Measurements from ENCODE around the gene SPG21. TPM values are rescaled to one million over a fixed set of nuclear protein-coding genes. Genes with fewer than 3 reads are reported as not detected.

Gene SPG21
- total and polyA plus RNA-seq, 2 of the 4 experiments (the other 2 are of a cell fraction) = 59.9 to 60.8 TPM

DNA sequence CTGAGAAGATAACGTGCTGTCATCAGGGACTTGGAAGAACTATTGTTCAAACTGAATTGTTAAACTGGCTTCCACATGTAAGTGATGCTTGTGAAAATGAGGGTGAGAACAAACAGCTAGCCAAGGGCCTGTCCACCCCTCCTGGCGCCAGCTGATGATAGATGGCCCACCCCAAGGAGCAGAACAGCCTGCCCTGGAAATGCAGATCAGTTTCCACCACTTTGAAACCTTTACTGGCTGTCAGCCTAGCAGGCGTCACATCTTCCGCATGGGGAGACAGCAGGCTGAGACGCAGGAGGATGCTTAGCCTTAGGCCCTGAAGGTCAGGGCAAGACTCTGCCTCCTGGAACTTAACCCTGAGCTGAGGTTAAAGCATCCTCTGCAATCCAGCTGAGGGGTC is 49.1 kb upstream of the SPG21 start:
- no peak overlapping the region for H3K56ac ChIP-seq (ENCODE audit: extremely low read depth, insufficient read depth, low read length)
- H3K79me1 ChIP-seq (ENCODE audit: low read depth in 1 of 2, low read length in 2 of 2) = no peaks in the 10 kb centered on the region
- no peak overlapping the region for H3K18ac ChIP-seq (ENCODE audit: low read depth, low read length)
- ATAC-seq (ENCODE audit: low read depth) (no peak), DNase-seq (no peak)
- no peaks in the 10 kb centered on the region for H3K27me3 ChIP-seq (ENCODE audit: control insufficient read depth, insufficient read depth, low read length)
- H2BK5ac ChIP-seq (ENCODE audit: low read depth, low read length, poor library complexity, severe bottlenecking) = no peak overlapping the region
- no TSS peak for BruUV-seq (replicated peaks)
- H4K5ac ChIP-seq (ENCODE audit: low read depth, low read length) = no peak overlapping the region
- in situ Hi-C loops (cut with MboI; ENCODE audit: low sequenced_read_pairs) = loop anchor here (10.0 kb wide), 2 partner anchors 46 to 236 kb away; no protein-coding TSS in a partner anchor
- no peak overlapping the region for H2BK15ac ChIP-seq (ENCODE audit: low read depth, low read length)
- no CpG with 5 or more reads among the region's 5 CpGs for WGBS, 2 experiments (ENCODE audit: extremely low coverage in 2 of 2, insufficient read length in 1 of 2)
- TF ChIP-seq MAFK (IDR thresholded peaks at IDR 0.05; ENCODE audit: low read depth, low read length) (no peak), BHLHE40 (IDR thresholded peaks at IDR 0.05; ENCODE audit: low read depth, low read length) (no peak), NFE2L2 (IDR thresholded peaks at IDR 0.05; ENCODE audit: low read depth, low read length) (no peak), FOS (IDR thresholded peaks at IDR 0.05; ENCODE audit: low read depth, low read length) (no peak)
- peak overlapping the region; percentile 26 for H2AFZ ChIP-seq (replicated peaks; ENCODE audit: low read length, poor library complexity)
- H2AK9ac ChIP-seq (replicated peaks; ENCODE audit: low read depth, low read length, poor library complexity) = no peak overlapping the region
- H4K91ac ChIP-seq (ENCODE audit: insufficient read depth, low read depth, low read length) = no peak overlapping the region
- H3K9ac ChIP-seq (ENCODE audit: low read depth, low read length) = no peak overlapping the region
- peaks cover 7% of the 10 kb centered on the region; the same call in 1 of the 2 replicates for H3K4me1 ChIP-seq (ENCODE audit: control insufficient read depth, insufficient read depth, low read length)
- peak overlapping the region; percentile 23; the same call in 1 of the 2 replicates for H2AK5ac ChIP-seq (ENCODE audit: low read depth, low read length)
- no peak overlapping the region for H3K14ac ChIP-seq (replicated peaks; ENCODE audit: low read depth, low read length)
- dilution Hi-C loops (cut with HindIII; ENCODE audit: low sequenced_read_pairs, unreplicated experiment) = no loop called here
- CTCF ChIA-PET = interaction anchor here (0.6 to 1.4 kb wide), 2 partner anchors 44 to 103 kb away, joined by 4 to 6 read pairs; no protein-coding TSS in a partner anchor
- intact Hi-C loops (cut with micrococcal nuclease) = loop anchor here (10.0 kb wide), 1 partner anchor 236 kb away; no protein-coding TSS in a partner anchor
- H3K27ac ChIP-seq (ENCODE audit: insufficient read depth, low read length) = no peak overlapping the region
- H2BK20ac ChIP-seq (ENCODE audit: low read depth, low read length) = no peak overlapping the region
- H3K9me1 ChIP-seq (ENCODE audit: insufficient read depth, low read length) = peaks cover 7% of the 10 kb centered on the region; the same call in 1 of the 2 replicates
- H3K9me3 ChIP-seq (ENCODE audit: control insufficient read depth, insufficient read depth, low read length) = no peaks in the 10 kb centered on the region
- H3K4me2 ChIP-seq (ENCODE audit: low read depth, low read length) = no peak overlapping the region
- no peak overlapping the region for H4K8ac ChIP-seq (ENCODE audit: low read depth in 2 of 2, low read length in 2 of 2)
- H2BK120ac ChIP-seq (ENCODE audit: low read depth, low read length) = no peak overlapping the region
- no peaks in the 10 kb centered on the region for H4K20me1 ChIP-seq (ENCODE audit: insufficient read depth, low read length)
- no peak overlapping the region for H3K23ac ChIP-seq (ENCODE audit: low read depth, low read length)
- H3K4me3 ChIP-seq (ENCODE audit: insufficient read depth, low read depth, low read length) = no peak overlapping the region
- no peaks in the 10 kb centered on the region for H3K36me3 ChIP-seq (ENCODE audit: control insufficient read depth, insufficient read depth, low read length)
- POLR2A ChIA-PET (ENCODE audit: unreplicated experiment) = no interaction called here
- H3K4ac ChIP-seq (ENCODE audit: low read depth, low read length) = no peak overlapping the region
